OCI-M2 (cell line): ENCODE data around the gene DLEC1.
"Not testable (repeated sequence)": the region's sequence is repeated elsewhere in the genome, so short reads cannot be mapped to it uniquely, and the experiment has no call there.

Experiments
- DNase-seq: peaks from one replicate; lab custom pipeline; 2025; ENCODE audit not compliant: unreplicated experiment; lab: John Stamatoyannopoulos, UW

The DLEC1 gene

GRCh38 chr3:38152609-38153008, 113.6 kb downstream of the DLEC1 start:
- no peak for DNase-seq

GRCh38 chr3:38153221-38153620, 114.2 kb downstream of the DLEC1 start:
- DNase-seq = no peak

GRCh38 chr3:38154033-38154494, 115.1 kb downstream of the DLEC1 start:
- no peak for DNase-seq

- DNase-seq = no peak
Observed at GRCh38 chr3:38154625-38155255, 115.7 kb downstream of the DLEC1 start.

- no peak for DNase-seq
Observed at GRCh38 chr3:38155825-38156224, 116.8 kb downstream of the DLEC1 start.

- no peak for DNase-seq
Observed at GRCh38 chr3:38157117-38157516, 118.1 kb downstream of the DLEC1 start.

GRCh38 chr3:38157595-38157994, 118.6 kb downstream of the DLEC1 start:
- DNase-seq = no peak

- DNase-seq = no peak
Observed at GRCh38 chr3:38158472-38158871, 119.5 kb downstream of the DLEC1 start.

GRCh38 chr3:38160704-38161103, 121.7 kb downstream of the DLEC1 start:
- DNase-seq = not testable (repeated sequence)

- no peak for DNase-seq
Observed at GRCh38 chr3:38163117-38163840, 124.3 kb downstream of the DLEC1 start.

GRCh38 chr3:38163841-38164642, 125.0 kb downstream of the DLEC1 start:
- no peak for DNase-seq

- no peak for DNase-seq
Observed at GRCh38 chr3:38164643-38164951, 125.6 kb downstream of the DLEC1 start.

GRCh38 chr3:38164952-38165721, 126.1 kb downstream of the DLEC1 start, which contains the start of gene OXSR1:
OXSR1 (plus strand) TSS chr3:38165537; CDS start chr3:38165877, 340 bp downstream.
- DNase-seq = peak; percentile 93

- no peak for DNase-seq
Observed at GRCh38 chr3:38165722-38166387, 126.8 kb downstream of the DLEC1 start.

- no peak for DNase-seq
Observed at GRCh38 chr3:38167591-38167990, 128.6 kb downstream of the DLEC1 start.

- DNase-seq = no peak
Observed at GRCh38 chr3:38168151-38169026, 129.4 kb downstream of the DLEC1 start.

- DNase-seq = no peak
Observed at GRCh38 chr3:38169027-38169317, 130.0 kb downstream of the DLEC1 start.

- DNase-seq = no peak
Observed at GRCh38 chr3:38170722-38171121, 131.7 kb downstream of the DLEC1 start.

- no peak for DNase-seq
Observed at GRCh38 chr3:38171622-38172021, 132.6 kb downstream of the DLEC1 start.
